Measurements from ENCODE around the gene CTNNA3. TPM values are rescaled to one million over a fixed set of nuclear protein-coding genes. Genes with fewer than 3 reads are reported as not detected.

Gene CTNNA3
- total and polyA plus RNA-seq, 2 of the 4 experiments (the other 2 are of a cell fraction) = 0.19 to 0.90 TPM

- H2BK120ac ChIP-seq (ENCODE audit: low read depth, low read length) = no peak overlapping the region
- H2BK15ac ChIP-seq (ENCODE audit: low read depth, low read length) = no peak overlapping the region
- H3K18ac ChIP-seq (ENCODE audit: low read depth, low read length) = no peak overlapping the region
- no peaks in the 10 kb centered on the region for H3K79me1 ChIP-seq (ENCODE audit: low read depth in 1 of 2, low read length in 2 of 2)
- H3K27me3 ChIP-seq (ENCODE audit: control insufficient read depth, insufficient read depth, low read length) = no peaks in the 10 kb centered on the region
- H2AFZ ChIP-seq (replicated peaks; ENCODE audit: low read length, poor library complexity) = no peak overlapping the region
- no peak overlapping the region for H3K56ac ChIP-seq (ENCODE audit: extremely low read depth, insufficient read depth, low read length)
- H3K9me3 ChIP-seq (ENCODE audit: control insufficient read depth, insufficient read depth, low read length) = no peaks in the 10 kb centered on the region
- no peak overlapping the region for H3K4ac ChIP-seq (ENCODE audit: low read depth, low read length)
- H3K14ac ChIP-seq (replicated peaks; ENCODE audit: low read depth, low read length) = no peak overlapping the region
- CTCF ChIA-PET = no interaction called here
- H4K8ac ChIP-seq (ENCODE audit: low read depth in 2 of 2, low read length in 2 of 2) = no peak overlapping the region
- H4K5ac ChIP-seq (ENCODE audit: low read depth, low read length) = no peak overlapping the region
- no peak overlapping the region for H2BK5ac ChIP-seq (ENCODE audit: low read depth, low read length, poor library complexity, severe bottlenecking)
- ATAC-seq (ENCODE audit: low read depth) (no peak), DNase-seq (no peak)
- no peak overlapping the region for H3K23ac ChIP-seq (ENCODE audit: low read depth, low read length)
- H2AK5ac ChIP-seq (ENCODE audit: low read depth, low read length) = no peak overlapping the region
- intact Hi-C loops (cut with micrococcal nuclease) = no loop called here
- H3K4me3 ChIP-seq (ENCODE audit: insufficient read depth, low read depth, low read length) = no peak overlapping the region
- no peak overlapping the region for H3K4me2 ChIP-seq (ENCODE audit: low read depth, low read length)
- no peaks in the 10 kb centered on the region for H3K9me1 ChIP-seq (ENCODE audit: insufficient read depth, low read length)
- H3K4me1 ChIP-seq (ENCODE audit: control insufficient read depth, insufficient read depth, low read length) = no peaks in the 10 kb centered on the region
- H4K20me1 ChIP-seq (ENCODE audit: insufficient read depth, low read length) = no peaks in the 10 kb centered on the region
- no peak overlapping the region for H2BK20ac ChIP-seq (ENCODE audit: low read depth, low read length)
- in situ Hi-C loops (cut with MboI; ENCODE audit: low sequenced_read_pairs) = no loop called here
- dilution Hi-C loops (cut with HindIII; ENCODE audit: low sequenced_read_pairs, unreplicated experiment) = no loop called here
- no TSS peak for BruUV-seq (replicated peaks)
- no peak overlapping the region for H2AK9ac ChIP-seq (replicated peaks; ENCODE audit: low read depth, low read length, poor library complexity)
- TF ChIP-seq CHD1 (IDR thresholded peaks at IDR 0.05; ENCODE audit: low read depth, low read length) = no peak
- no peak for TF ChIP-seq POLR2A (IDR thresholded peaks at IDR 0.05; ENCODE audit: low read depth, low read length)
- POLR2A ChIA-PET (ENCODE audit: unreplicated experiment) = no interaction called here
- no peak overlapping the region for H3K9ac ChIP-seq (ENCODE audit: low read depth, low read length)
- no peak overlapping the region for H4K91ac ChIP-seq (ENCODE audit: insufficient read depth, low read depth, low read length)
- H3K27ac ChIP-seq (ENCODE audit: insufficient read depth, low read length) = no peak overlapping the region
- H3K36me3 ChIP-seq (ENCODE audit: control insufficient read depth, insufficient read depth, low read length) = no peaks in the 10 kb centered on the region
These were observed 1831.5 kb downstream of the CTNNA3 start for GRCh38 chr10:65864529-65864928.
